ENCODE measurements around the gene SYP. TPM values are rescaled to one million over a fixed set of nuclear protein-coding genes. Genes with fewer than 3 reads are reported as not detected.

SYP gene
- total and polyA plus RNA-seq, 2 donors (not counting 3 experiments of a cell fraction or from before 2014, with no cell fraction given): 0.21 to 0.77 TPM

DNA sequence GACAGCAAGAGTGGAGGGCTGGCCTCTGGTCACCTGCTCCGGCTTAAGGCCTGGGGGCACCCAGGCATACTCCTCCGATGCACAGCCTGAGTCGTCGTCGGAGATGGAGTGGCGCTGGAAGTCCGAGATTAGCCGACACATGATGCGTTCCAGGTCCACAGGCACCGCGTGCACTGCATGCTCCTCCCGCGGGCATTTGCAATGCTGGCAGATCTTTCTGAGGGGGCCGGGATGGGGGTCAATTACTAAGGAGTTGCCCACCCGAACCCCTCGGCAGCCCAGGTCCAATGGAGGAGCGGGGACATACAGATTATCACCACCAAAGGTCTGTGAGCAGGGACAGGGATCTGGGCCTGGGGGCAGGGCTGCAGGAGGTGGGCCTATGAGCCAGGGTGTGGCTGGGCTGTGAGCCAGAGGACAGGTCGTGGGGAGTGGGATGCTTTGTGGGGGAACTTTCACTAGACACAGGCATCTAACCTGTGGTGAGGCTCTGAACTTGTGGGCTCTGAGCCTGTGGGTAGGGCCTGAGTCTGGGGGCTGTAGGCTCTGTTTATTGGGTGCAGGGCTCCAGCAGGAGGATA, 16.2 kb downstream of the SYP start:
- BruUV-seq (replicated peaks): no TSS peak
- H3K9ac ChIP-seq (replicated peaks; ENCODE audit: extremely low read depth, insufficient read depth, low read length): no peak overlapping the region
- H3K9me1 ChIP-seq (replicated peaks; ENCODE audit: control insufficient read depth, extremely low read depth, insufficient read depth, low read length): no peaks in the 10 kb centered on the region
- no peak overlapping the region for H3K27ac ChIP-seq (ENCODE audit: insufficient read depth, low read depth, low read length)
- no peaks in the 10 kb centered on the region for H4K20me1 ChIP-seq (replicated peaks; ENCODE audit: control insufficient read depth, extremely low read depth, insufficient read depth, low read length)
- peaks cover 14% of the 10 kb centered on the region for H3K4me1 ChIP-seq (ENCODE audit: control insufficient read depth, extremely low read depth, insufficient read depth, low read length)
- H3K79me2 ChIP-seq (ENCODE audit: control insufficient read depth, insufficient read depth, low read length): no peaks in the 10 kb centered on the region
- H3K27me3 ChIP-seq (ENCODE audit: control insufficient read depth in 2 of 2, insufficient read depth in 2 of 2, low read length in 2 of 2): no peaks in the 10 kb centered on the region
- TF ChIP-seq JUN (IDR thresholded peaks at IDR 0.05; ENCODE audit: borderline replicate concordance, insufficient read depth, insufficient read length, low read depth) (no peak), EZH2 (IDR thresholded peaks at IDR 0.05; ENCODE audit: borderline replicate concordance, low read depth, low read length, severe bottlenecking) (no peak), POLR2AphosphoS5 (IDR thresholded peaks at IDR 0.05; ENCODE audit: insufficient read depth, low read depth, low read length) (no peak), GATA2 (IDR thresholded peaks at IDR 0.05; ENCODE audit: insufficient read depth, insufficient read length, low read depth, low read length) (no peak), POLR2A (IDR thresholded peaks at IDR 0.05; ENCODE audit: low read depth, low read length) (no peak), MYC (IDR thresholded peaks at IDR 0.05; ENCODE audit: low read depth, low read length) (no peak), MAX (IDR thresholded peaks at IDR 0.05; ENCODE audit: insufficient read depth, insufficient read length) (no peak), CTCF (IDR thresholded peaks at IDR 0.05; ENCODE audit: extremely low read depth in 1 of 2, insufficient read depth in 1 of 2, low read depth in 1 of 2, low read length in 2 of 2) (no peak), FOS (IDR thresholded peaks at IDR 0.05; ENCODE audit: borderline replicate concordance, insufficient read depth, low read length) (no peak)
- peak overlapping the region; percentile 11 for H3K4me2 ChIP-seq (ENCODE audit: insufficient read depth, low read length)
- dilution Hi-C loops (cut with MboI; ENCODE audit: extremely low pct_ligation_motif_present, low sequenced_read_pairs): no loop called here
- intact Hi-C loops (cut with micrococcal nuclease): no loop called here
- H3K9me3 ChIP-seq (replicated peaks; ENCODE audit: control insufficient read depth, insufficient read depth, low read length): no peaks in the 10 kb centered on the region
- no peak overlapping the region for H2AFZ ChIP-seq (ENCODE audit: low read depth, low read length)
- CTCF ChIA-PET: interaction anchor here (0.8 to 1.5 kb wide), 5 partner anchors 9 to 28 kb away, joined by 4 to 7 read pairs (median 5); no protein-coding TSS in a partner anchor
- H3K36me3 ChIP-seq (ENCODE audit: control insufficient read depth in 2 of 2, extremely low read depth in 1 of 2, insufficient read depth in 2 of 2, low read length in 2 of 2): peaks cover 0 to 2% of the 10 kb centered on the region in 2 experiments
- no peak for DNase-seq (ENCODE audit: low read depth, low spot score)
- FAIRE-seq: no peak
- peak overlapping the region in 1 of 3 experiments; percentile 43 for H3K4me3 ChIP-seq (replicated peaks in 1 of 3; ENCODE audit: insufficient read depth in 1 of 3, low read depth in 1 of 3, low read length in 3 of 3)
- POLR2A ChIA-PET: interaction anchor here (1.6 kb wide), 1 partner anchor 12 kb away, joined by 5 read pairs; the partner anchor contains the start of gene PLP2
